DOHH2 (cell line): Measurements from ENCODE around the gene CAPZA2.

Experiments
- H3F3A ChIP-seq: fragments of 200-600 bp; sonication (generic), shearing (Covaris generic); 2 replicates; pipeline ENCODE4 v1.6.0; 2016; ENCODE audit warnings: antibody characterized with exemption, mild to moderate bottlenecking; ENCODE audit not compliant: control insufficient read depth, insufficient read depth
- H3K27ac ChIP-seq: fragments of 200-600 bp; sonication (generic); 2 replicates; pipeline ENCODE4 v1.5.1; 2014; ENCODE audit warnings: low read depth, mild to moderate bottlenecking, low read length, moderate library complexity
- H3K27me3 ChIP-seq: fragments of 200-600 bp; sonication (generic); 2 replicates; pipeline ENCODE4 v1.6.1; 2014; ENCODE audit warnings: mild to moderate bottlenecking, low read length, mixed read lengths; ENCODE audit not compliant: control insufficient read depth
- H3K36me3 ChIP-seq: fragments of 200-600 bp; sonication (generic); 2 replicates; pipeline ENCODE4 v1.6.1; 2014; ENCODE audit warnings: mild to moderate bottlenecking, low read length, moderate library complexity, mixed read lengths; ENCODE audit not compliant: control insufficient read depth
- H3K4me1 ChIP-seq: fragments of 200-600 bp; sonication (generic); 2 replicates; pipeline ENCODE4 v1.6.1; 2014; ENCODE audit warnings: mild to moderate bottlenecking, low read length, mixed read lengths; ENCODE audit not compliant: control insufficient read depth
- H3K4me2 ChIP-seq: fragments of 200-600 bp; sonication (generic); 2 replicates; pipeline ENCODE4 v1.6.0; 2014; ENCODE audit warnings: mild to moderate bottlenecking, low read length, moderate library complexity
- H3K4me3 ChIP-seq: fragments of 200-600 bp; sonication (generic); 2 replicates; pipeline ENCODE4 v1.5.1; 2014; ENCODE audit warnings: mild to moderate bottlenecking, low read length, mixed read lengths
- H3K79me2 ChIP-seq: fragments of 200-600 bp; sonication (generic); 2 replicates; pipeline ENCODE4 v1.6.1; 2014; ENCODE audit warnings: mild to moderate bottlenecking, low read length, mixed read lengths; ENCODE audit not compliant: control insufficient read depth
- H3K9me2 ChIP-seq: fragments of 200-600 bp; sonication (generic); replicated peaks from 2 replicates; pipeline ENCODE4 v1.6.1; 2014; ENCODE audit warnings: mild to moderate bottlenecking, low read length, mixed read lengths; ENCODE audit not compliant: control insufficient read depth
- H3K9me3 ChIP-seq: fragments of 200-600 bp; sonication (generic); 2 replicates; pipeline ENCODE4 v1.6.1; 2014; ENCODE audit warnings: antibody characterized with exemption, low read length, mixed read lengths; ENCODE audit not compliant: control insufficient read depth, insufficient read depth
- H4K20me1 ChIP-seq: fragments of 200-600 bp; sonication (generic); 2 replicates; pipeline ENCODE4 v1.6.0; 2014; ENCODE audit warnings: low read depth, mild to moderate bottlenecking, antibody characterized with exemption, low read length, moderate library complexity; ENCODE audit not compliant: control insufficient read depth, insufficient read depth
- CTCF ChIP-seq: fragments of 200-600 bp; sonication (generic); IDR thresholded peaks from one replicate; pipeline ENCODE4 v1.5.1; 2014; ENCODE audit warnings: antibody characterized with exemption, mild to moderate bottlenecking, low read depth, low read length; ENCODE audit not compliant: poor library complexity, severe bottlenecking
- EZH2phosphoT487 ChIP-seq: fragments of 200-600 bp; sonication (generic); IDR thresholded peaks from 2 replicates; pipeline ENCODE4 v1.6.1; 2017; ENCODE audit warnings: borderline replicate concordance, mild to moderate bottlenecking, antibody characterized with exemption, low read length, moderate library complexity, mixed read lengths

Gene CAPZA2

GRCh38 chr7:116912269-116912909 is 50.0 kb downstream of the CAPZA2 start:
- Histone ChIP-seq H3K36me3 (peaks cover 83% of the 10 kb centered on the region), H3K79me2 (no peaks in the 10 kb centered on the region)
- TF ChIP-seq CTCF (no peak), EZH2phosphoT487 (no peak)

GRCh38 chr7:116918704-116919103 is 56.3 kb downstream of the CAPZA2 start:
- Histone ChIP-seq H3K4me2 (no peak overlapping the region), H3K4me3 (no peak overlapping the region), H3K9me2 (no peaks in the 10 kb centered on the region), H3K27ac (no peak overlapping the region), H3K27me3 (no peaks in the 10 kb centered on the region), H3F3A (no peaks in the 10 kb centered on the region; the same call in 1 of the 2 replicates), H3K4me1 (no peaks in the 10 kb centered on the region), H3K9me3 (no peaks in the 10 kb centered on the region), H4K20me1 (no peaks in the 10 kb centered on the region), H3K79me2 (no peaks in the 10 kb centered on the region), H3K36me3 (peaks cover 35% of the 10 kb centered on the region)
- TF ChIP-seq EZH2phosphoT487 = no peak
- TF ChIP-seq CTCF = no peak

More at GRCh38 chr7:116912269-116912909, 50.0 kb downstream of the CAPZA2 start:
- H3K4me1 ChIP-seq = no peaks in the 10 kb centered on the region
- no peaks in the 10 kb centered on the region for H3K9me3 ChIP-seq
- H3K4me2 ChIP-seq = no peak overlapping the region
- no peak overlapping the region for H3K27ac ChIP-seq
- H4K20me1 ChIP-seq = no peaks in the 10 kb centered on the region
- no peaks in the 10 kb centered on the region for H3F3A ChIP-seq
- no peak overlapping the region for H3K4me3 ChIP-seq
- no peaks in the 10 kb centered on the region for H3K9me2 ChIP-seq
- H3K27me3 ChIP-seq = no peaks in the 10 kb centered on the region

- H3K4me3 ChIP-seq = no peak overlapping the region
- 0 out of 2 replicates have a peak, but pooled peaks cover 3% of the 10 kb centered on the region for H3K27me3 ChIP-seq
- H3K36me3 ChIP-seq = peaks cover 24% of the 10 kb centered on the region
Measured at GRCh38 chr7:116920359-116920758, 58.0 kb downstream of the CAPZA2 start.

GRCh38 chr7:116922545-116922944 is 60.2 kb downstream of the CAPZA2 start:
- H3K79me2 ChIP-seq = no peaks in the 10 kb centered on the region
- H3K4me3 ChIP-seq = no peak overlapping the region
- no peaks in the 10 kb centered on the region for H3K9me2 ChIP-seq
- no peaks in the 10 kb centered on the region for H4K20me1 ChIP-seq
- H3F3A ChIP-seq = no peaks in the 10 kb centered on the region; the same call in 1 of the 2 replicates
- H3K27ac ChIP-seq = no peak overlapping the region
- H3K27me3 ChIP-seq = 0 out of 2 replicates have a peak, but pooled peaks cover 3% of the 10 kb centered on the region
- H3K9me3 ChIP-seq = no peaks in the 10 kb centered on the region
- H3K4me2 ChIP-seq = no peak overlapping the region
- peaks cover 8% of the 10 kb centered on the region for H3K36me3 ChIP-seq
- TF ChIP-seq CTCF (no peak), EZH2phosphoT487 (no peak)
- no peaks in the 10 kb centered on the region for H3K4me1 ChIP-seq

More at GRCh38 chr7:116920359-116920758, 58.0 kb downstream of the CAPZA2 start:
- Histone ChIP-seq H3F3A (no peaks in the 10 kb centered on the region; the same call in 1 of the 2 replicates), H3K4me1 (no peaks in the 10 kb centered on the region), H3K79me2 (no peaks in the 10 kb centered on the region), H3K9me3 (no peaks in the 10 kb centered on the region), H3K9me2 (no peaks in the 10 kb centered on the region), H4K20me1 (no peaks in the 10 kb centered on the region), H3K4me2 (no peak overlapping the region), H3K27ac (no peak overlapping the region)
- no peak for TF ChIP-seq EZH2phosphoT487
